GM23338 (cell line): ENCODE measurements around the gene LMNTD2. TPM values are rescaled to one million over a fixed set of nuclear protein-coding genes. Genes with fewer than 3 reads are reported as not detected.

ENCODE experiments used
- ATAC-seq: fragments of 200-7000 bp; cut with Tn5 transposase; 3 replicates; pipeline ENCODE4 v1.9.1; 2020
- DNase-seq: peaks from one replicate; pipeline ENCODE4 v3.0.0-alpha.2; 2015; ENCODE audit warnings: low spot score
- H2AFZ ChIP-seq: fragments of 200-600 bp; sonication (generic); 2 replicates; pipeline ENCODE4 v1.8.0; 2016; ENCODE audit warnings: antibody characterized with exemption, mild to moderate bottlenecking, moderate library complexity
- H3F3A ChIP-seq: fragments of 200-600 bp; sonication (generic); replicated peaks from 2 replicates; pipeline ENCODE4 v1.8.0; 2017; ENCODE audit warnings: antibody characterized with exemption, mixed run types, low read depth
- H3K27ac ChIP-seq: fragments of 200-600 bp; sonication (generic); 2 replicates; pipeline ENCODE4 v1.6.1; 2016; ENCODE audit warnings: low read depth
- H3K27me3 ChIP-seq: fragments of 200-600 bp; sonication (generic); 2 replicates; pipeline ENCODE4 v1.8.0; 2016; ENCODE audit warnings: mild to moderate bottlenecking, mixed run types, moderate library complexity; ENCODE audit not compliant: insufficient read depth
- H3K36me3 ChIP-seq: fragments of 200-600 bp; sonication (generic); 2 replicates; pipeline ENCODE4 v1.8.0; 2016; ENCODE audit warnings: mild to moderate bottlenecking; ENCODE audit not compliant: insufficient read depth
- H3K4me1 ChIP-seq: fragments of 200-600 bp; sonication (generic); 2 replicates; pipeline ENCODE4 v1.8.0; 2016; ENCODE audit warnings: mild to moderate bottlenecking, moderate library complexity; ENCODE audit not compliant: insufficient read depth
- H3K4me2 ChIP-seq: fragments of 200-600 bp; sonication (generic); 2 replicates; pipeline ENCODE4 v1.7.1; 2017; ENCODE audit warnings: mixed run types
- H3K4me3 ChIP-seq: fragments of 200-600 bp; sonication (generic); 2 replicates; pipeline ENCODE4 v1.6.1; 2016; ENCODE audit warnings: mixed run types
- H3K79me2 ChIP-seq: fragments of 200-600 bp; sonication (generic); replicated peaks from 2 replicates; pipeline ENCODE4 v1.8.0; 2017; ENCODE audit warnings: mild to moderate bottlenecking; ENCODE audit not compliant: insufficient read depth
- H3K9me2 ChIP-seq: fragments of 200-600 bp; sonication (generic); 2 replicates; pipeline ENCODE4 v1.8.0; 2017; ENCODE audit not compliant: insufficient read depth
- H4K20me1 ChIP-seq: fragments of 200-600 bp; sonication (generic); replicated peaks from 2 replicates; pipeline ENCODE4 v1.8.0; 2017; ENCODE audit warnings: mild to moderate bottlenecking; ENCODE audit not compliant: insufficient read depth
- H3K27ac Mint-ChIP-seq: 2 replicates; pipeline ENCODE4 v1.8.0; 2020; ENCODE audit warnings: inconsistent platforms, mild to moderate bottlenecking, moderate library complexity, mixed read lengths
- H3K27me3 Mint-ChIP-seq: 3 replicates; pipeline ENCODE4 v1.8.0; 2022; ENCODE audit warnings: low read depth, mild to moderate bottlenecking, moderate library complexity, mixed read lengths, inconsistent platforms; ENCODE audit not compliant: insufficient read depth, poor library complexity
- H3K36me3 Mint-ChIP-seq: 3 replicates; pipeline ENCODE4 v1.8.0; 2021; ENCODE audit warnings: low read depth, mild to moderate bottlenecking, inconsistent platforms, moderate library complexity, mixed read lengths
- H3K4me1 Mint-ChIP-seq: 3 replicates; pipeline ENCODE4 v1.8.0; 2020; ENCODE audit warnings: mild to moderate bottlenecking, inconsistent platforms, mixed read lengths
- H3K4me3 Mint-ChIP-seq: 3 replicates; pipeline ENCODE4 v1.8.0; 2021; ENCODE audit warnings: moderate library complexity, mild to moderate bottlenecking, inconsistent platforms, mixed read lengths
- H3K9me3 Mint-ChIP-seq: 3 replicates; pipeline ENCODE4 v1.8.0; 2020; ENCODE audit warnings: moderate library complexity, mild to moderate bottlenecking, inconsistent platforms, mixed read lengths
- CREB1 ChIP-seq: fragments of 250-450 bp; sonication (Bioruptor Pico); IDR thresholded peaks from 2 replicates; pipeline ENCODE4 v1.5.0; 2020; ENCODE audit warnings: low read depth, mild to moderate bottlenecking, moderate library complexity
- EZH2 ChIP-seq: fragments of 200-600 bp; sonication (generic); IDR thresholded peaks from one replicate; pipeline ENCODE4 v1.8.0; 2017; ENCODE audit warnings: antibody characterized with exemption, mild to moderate bottlenecking, low read depth; ENCODE audit not compliant: unreplicated experiment
- EZH2phosphoT487 ChIP-seq: fragments of 200-600 bp; sonication (generic); IDR thresholded peaks from one replicate; pipeline ENCODE4 v1.8.1; 2018; ENCODE audit warnings: antibody characterized with exemption; ENCODE audit not compliant: unreplicated experiment
- JUNB ChIP-seq: IDR thresholded peaks from one replicate; pipeline ENCODE4 v1.6.1; 2016; ENCODE audit warnings: antibody characterized with exemption; ENCODE audit not compliant: unreplicated experiment
- NANOG ChIP-seq: IDR thresholded peaks from 2 replicates; pipeline ENCODE4 v1.6.1; 2016; ENCODE audit warnings: antibody characterized with exemption, borderline replicate concordance
- POLR2AphosphoS5 ChIP-seq: IDR thresholded peaks from 2 replicates; pipeline ENCODE4 v1.6.1; 2016; ENCODE audit warnings: antibody characterized with exemption, low read depth
- STAT1 ChIP-seq: IDR thresholded peaks from one replicate; pipeline ENCODE4 v1.6.1; 2016; ENCODE audit warnings: antibody characterized with exemption; ENCODE audit not compliant: unreplicated experiment
- ZNF114 ChIP-seq: fragments of 250-450 bp; sonication (Bioruptor Pico); IDR thresholded peaks from 2 replicates; pipeline ENCODE4 v1.5.0; 2020; ENCODE audit warnings: mild to moderate bottlenecking, moderate library complexity
- ZNF331 ChIP-seq: fragments of 250-450 bp; sonication (Bioruptor Pico); IDR thresholded peaks from 2 replicates; pipeline ENCODE4 v1.5.0; 2020; ENCODE audit warnings: low read depth, mild to moderate bottlenecking, moderate library complexity
- polyA plus RNA-seq: library from polyadenylated mRNA; unstranded; fragments of >200 nt; fragmentation: Nextera tagmentation; extraction: Ambion mirVana; gene quantifications from 2 replicates; pipeline ENCODE4 v1.2.1, GENCODE V29; 2016
- total RNA-seq: library from RNA; depleted of rRNA; stranded (reverse); fragments of >200 nt; shearing (Covaris generic); gene quantifications from 2 replicates; pipeline ENCODE4 v1.2.3, GENCODE V29; 2014
- TF ChIP-seq, protein P1 (sequence below): fragments of 250-450 bp; sonication (Bioruptor Pico); IDR thresholded peaks from 2 replicates; pipeline ENCODE4 v1.5.0; 2020; ENCODE audit warnings: mild to moderate bottlenecking, moderate library complexity
- TF ChIP-seq, protein P2 (sequence below), 2 experiments: fragments of 200-600 bp in 1 of 2; sonication (generic) in 1 of 2; conservative IDR thresholded peaks; 2 replicates each; pipeline versions ENCODE4 v1.5.1 to v1.6.1; 2016 to 2017; ENCODE audit warnings: antibody characterized with exemption in 2 of 2, low read depth in 2 of 2, mild to moderate bottlenecking in 2 of 2, moderate library complexity in 1 of 2
- TF ChIP-seq, protein P3 (sequence below): IDR thresholded peaks from one replicate; pipeline ENCODE4 v1.6.1; 2018; ENCODE audit warnings: antibody characterized with exemption; ENCODE audit not compliant: unreplicated experiment
- TF ChIP-seq, protein P4 (sequence below): IDR thresholded peaks from 2 replicates; pipeline ENCODE4 v1.6.1; 2016; ENCODE audit warnings: antibody characterized with exemption

Gene LMNTD2
- total and polyA plus RNA-seq, 2 experiments from 2014 or later: 1.3 to 2.1 TPM

DNA sequence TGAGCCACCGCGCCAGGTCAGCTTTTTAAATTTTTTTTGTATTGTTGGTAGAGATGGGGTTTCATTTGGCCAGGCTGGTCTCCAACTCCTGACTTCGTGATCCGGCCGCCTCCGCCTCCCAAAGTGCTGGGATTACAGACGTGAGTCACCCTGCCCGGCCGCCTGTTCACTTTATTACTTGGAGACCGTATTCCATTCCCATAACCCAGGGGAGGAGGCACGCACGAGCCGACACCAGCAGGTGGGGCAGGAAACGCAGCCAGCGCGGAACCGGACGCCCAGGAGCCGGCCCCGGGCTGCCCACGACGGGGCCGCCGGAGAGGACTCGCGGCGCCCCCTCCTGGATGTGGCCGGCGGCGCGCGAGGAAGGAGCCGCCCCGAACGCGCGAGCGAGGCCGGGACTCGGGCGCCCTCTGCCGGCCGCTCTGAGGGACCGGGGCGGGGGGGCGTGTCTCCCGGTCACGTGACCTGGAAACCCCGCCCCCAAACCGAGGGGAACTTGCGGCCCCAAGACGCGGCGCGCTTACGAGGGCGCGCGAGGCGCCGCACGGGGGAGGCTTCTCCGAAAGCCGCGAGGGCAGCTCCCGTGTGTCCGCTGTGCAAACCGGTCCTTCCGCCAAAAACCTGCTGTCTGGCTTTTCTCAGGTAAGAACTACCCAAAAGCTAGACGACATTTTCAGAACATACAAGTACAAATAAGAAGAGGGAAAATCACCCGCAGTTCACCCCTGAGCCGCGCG, 41.9 kb downstream of the LMNTD2 start:
- peaks cover 8% of the 10 kb centered on the region for H3K27me3 Mint-ChIP-seq
- TF ChIP-seq, protein P1, sequence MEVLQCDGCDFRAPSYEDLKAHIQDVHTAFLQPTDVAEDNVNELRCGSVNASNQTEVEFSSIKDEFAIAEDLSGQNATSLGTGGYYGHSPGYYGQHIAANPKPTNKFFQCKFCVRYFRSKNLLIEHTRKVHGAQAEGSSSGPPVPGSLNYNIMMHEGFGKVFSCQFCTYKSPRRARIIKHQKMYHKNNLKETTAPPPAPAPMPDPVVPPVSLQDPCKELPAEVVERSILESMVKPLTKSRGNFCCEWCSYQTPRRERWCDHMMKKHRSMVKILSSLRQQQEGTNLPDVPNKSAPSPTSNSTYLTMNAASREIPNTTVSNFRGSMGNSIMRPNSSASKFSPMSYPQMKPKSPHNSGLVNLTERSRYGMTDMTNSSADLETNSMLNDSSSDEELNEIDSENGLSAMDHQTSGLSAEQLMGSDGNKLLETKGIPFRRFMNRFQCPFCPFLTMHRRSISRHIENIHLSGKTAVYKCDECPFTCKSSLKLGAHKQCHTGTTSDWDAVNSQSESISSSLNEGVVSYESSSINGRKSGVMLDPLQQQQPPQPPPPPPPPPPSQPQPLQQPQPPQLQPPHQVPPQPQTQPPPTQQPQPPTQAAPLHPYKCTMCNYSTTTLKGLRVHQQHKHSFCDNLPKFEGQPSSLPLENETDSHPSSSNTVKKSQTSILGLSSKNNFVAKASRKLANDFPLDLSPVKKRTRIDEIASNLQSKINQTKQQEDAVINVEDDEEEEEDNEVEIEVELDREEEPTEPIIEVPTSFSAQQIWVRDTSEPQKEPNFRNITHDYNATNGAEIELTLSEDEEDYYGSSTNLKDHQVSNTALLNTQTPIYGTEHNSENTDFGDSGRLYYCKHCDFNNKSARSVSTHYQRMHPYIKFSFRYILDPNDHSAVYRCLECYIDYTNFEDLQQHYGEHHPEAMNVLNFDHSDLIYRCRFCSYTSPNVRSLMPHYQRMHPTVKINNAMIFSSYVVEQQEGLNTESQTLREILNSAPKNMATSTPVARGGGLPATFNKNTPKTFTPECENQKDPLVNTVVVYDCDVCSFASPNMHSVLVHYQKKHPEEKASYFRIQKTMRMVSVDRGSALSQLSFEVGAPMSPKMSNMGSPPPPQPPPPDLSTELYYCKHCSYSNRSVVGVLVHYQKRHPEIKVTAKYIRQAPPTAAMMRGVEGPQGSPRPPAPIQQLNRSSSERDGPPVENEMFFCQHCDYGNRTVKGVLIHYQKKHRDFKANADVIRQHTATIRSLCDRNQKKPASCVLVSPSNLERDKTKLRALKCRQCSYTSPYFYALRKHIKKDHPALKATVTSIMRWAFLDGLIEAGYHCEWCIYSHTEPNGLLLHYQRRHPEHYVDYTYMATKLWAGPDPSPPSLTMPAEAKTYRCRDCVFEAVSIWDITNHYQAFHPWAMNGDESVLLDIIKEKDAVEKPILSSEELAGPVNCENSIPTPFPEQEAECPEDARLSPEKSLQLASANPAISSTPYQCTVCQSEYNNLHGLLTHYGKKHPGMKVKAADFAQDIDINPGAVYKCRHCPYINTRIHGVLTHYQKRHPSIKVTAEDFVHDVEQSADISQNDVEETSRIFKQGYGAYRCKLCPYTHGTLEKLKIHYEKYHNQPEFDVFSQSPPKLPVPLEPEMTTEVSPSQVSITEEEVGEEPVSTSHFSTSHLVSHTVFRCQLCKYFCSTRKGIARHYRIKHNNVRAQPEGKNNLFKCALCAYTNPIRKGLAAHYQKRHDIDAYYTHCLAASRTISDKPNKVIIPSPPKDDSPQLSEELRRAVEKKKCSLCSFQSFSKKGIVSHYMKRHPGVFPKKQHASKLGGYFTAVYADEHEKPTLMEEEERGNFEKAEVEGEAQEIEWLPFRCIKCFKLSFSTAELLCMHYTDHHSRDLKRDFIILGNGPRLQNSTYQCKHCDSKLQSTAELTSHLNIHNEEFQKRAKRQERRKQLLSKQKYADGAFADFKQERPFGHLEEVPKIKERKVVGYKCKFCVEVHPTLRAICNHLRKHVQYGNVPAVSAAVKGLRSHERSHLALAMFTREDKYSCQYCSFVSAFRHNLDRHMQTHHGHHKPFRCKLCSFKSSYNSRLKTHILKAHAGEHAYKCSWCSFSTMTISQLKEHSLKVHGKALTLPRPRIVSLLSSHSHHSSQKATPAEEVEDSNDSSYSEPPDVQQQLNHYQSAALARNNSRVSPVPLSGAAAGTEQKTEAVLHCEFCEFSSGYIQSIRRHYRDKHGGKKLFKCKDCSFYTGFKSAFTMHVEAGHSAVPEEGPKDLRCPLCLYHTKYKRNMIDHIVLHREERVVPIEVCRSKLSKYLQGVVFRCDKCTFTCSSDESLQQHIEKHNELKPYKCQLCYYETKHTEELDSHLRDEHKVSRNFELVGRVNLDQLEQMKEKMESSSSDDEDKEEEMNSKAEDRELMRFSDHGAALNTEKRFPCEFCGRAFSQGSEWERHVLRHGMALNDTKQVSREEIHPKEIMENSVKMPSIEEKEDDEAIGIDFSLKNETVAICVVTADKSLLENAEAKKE: no peak
- TF ChIP-seq EZH2phosphoT487: no peak
- TF ChIP-seq, protein P2, sequence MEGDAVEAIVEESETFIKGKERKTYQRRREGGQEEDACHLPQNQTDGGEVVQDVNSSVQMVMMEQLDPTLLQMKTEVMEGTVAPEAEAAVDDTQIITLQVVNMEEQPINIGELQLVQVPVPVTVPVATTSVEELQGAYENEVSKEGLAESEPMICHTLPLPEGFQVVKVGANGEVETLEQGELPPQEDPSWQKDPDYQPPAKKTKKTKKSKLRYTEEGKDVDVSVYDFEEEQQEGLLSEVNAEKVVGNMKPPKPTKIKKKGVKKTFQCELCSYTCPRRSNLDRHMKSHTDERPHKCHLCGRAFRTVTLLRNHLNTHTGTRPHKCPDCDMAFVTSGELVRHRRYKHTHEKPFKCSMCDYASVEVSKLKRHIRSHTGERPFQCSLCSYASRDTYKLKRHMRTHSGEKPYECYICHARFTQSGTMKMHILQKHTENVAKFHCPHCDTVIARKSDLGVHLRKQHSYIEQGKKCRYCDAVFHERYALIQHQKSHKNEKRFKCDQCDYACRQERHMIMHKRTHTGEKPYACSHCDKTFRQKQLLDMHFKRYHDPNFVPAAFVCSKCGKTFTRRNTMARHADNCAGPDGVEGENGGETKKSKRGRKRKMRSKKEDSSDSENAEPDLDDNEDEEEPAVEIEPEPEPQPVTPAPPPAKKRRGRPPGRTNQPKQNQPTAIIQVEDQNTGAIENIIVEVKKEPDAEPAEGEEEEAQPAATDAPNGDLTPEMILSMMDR (conservative IDR thresholded peaks at IDR 0.05; ENCODE audit: low read depth in 2 of 2): peak; percentile 73 to 94
- peak; percentile 68 for TF ChIP-seq CREB1 (CRISPR knock-in tag)
- TF ChIP-seq NANOG: no peak
- TF ChIP-seq POLR2AphosphoS5: peak; percentile 73
- TF ChIP-seq EZH2: no peak
- no peak for TF ChIP-seq STAT1
- no peak for TF ChIP-seq JUNB
- TF ChIP-seq, protein P3, sequence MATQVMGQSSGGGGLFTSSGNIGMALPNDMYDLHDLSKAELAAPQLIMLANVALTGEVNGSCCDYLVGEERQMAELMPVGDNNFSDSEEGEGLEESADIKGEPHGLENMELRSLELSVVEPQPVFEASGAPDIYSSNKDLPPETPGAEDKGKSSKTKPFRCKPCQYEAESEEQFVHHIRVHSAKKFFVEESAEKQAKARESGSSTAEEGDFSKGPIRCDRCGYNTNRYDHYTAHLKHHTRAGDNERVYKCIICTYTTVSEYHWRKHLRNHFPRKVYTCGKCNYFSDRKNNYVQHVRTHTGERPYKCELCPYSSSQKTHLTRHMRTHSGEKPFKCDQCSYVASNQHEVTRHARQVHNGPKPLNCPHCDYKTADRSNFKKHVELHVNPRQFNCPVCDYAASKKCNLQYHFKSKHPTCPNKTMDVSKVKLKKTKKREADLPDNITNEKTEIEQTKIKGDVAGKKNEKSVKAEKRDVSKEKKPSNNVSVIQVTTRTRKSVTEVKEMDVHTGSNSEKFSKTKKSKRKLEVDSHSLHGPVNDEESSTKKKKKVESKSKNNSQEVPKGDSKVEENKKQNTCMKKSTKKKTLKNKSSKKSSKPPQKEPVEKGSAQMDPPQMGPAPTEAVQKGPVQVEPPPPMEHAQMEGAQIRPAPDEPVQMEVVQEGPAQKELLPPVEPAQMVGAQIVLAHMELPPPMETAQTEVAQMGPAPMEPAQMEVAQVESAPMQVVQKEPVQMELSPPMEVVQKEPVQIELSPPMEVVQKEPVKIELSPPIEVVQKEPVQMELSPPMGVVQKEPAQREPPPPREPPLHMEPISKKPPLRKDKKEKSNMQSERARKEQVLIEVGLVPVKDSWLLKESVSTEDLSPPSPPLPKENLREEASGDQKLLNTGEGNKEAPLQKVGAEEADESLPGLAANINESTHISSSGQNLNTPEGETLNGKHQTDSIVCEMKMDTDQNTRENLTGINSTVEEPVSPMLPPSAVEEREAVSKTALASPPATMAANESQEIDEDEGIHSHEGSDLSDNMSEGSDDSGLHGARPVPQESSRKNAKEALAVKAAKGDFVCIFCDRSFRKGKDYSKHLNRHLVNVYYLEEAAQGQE: no peak
- TF ChIP-seq ZNF331: no peak
- peak; percentile 87; the same call in 1 of the 2 replicates for TF ChIP-seq ZNF114 (CRISPR knock-in tag)
- TF ChIP-seq, protein P4, sequence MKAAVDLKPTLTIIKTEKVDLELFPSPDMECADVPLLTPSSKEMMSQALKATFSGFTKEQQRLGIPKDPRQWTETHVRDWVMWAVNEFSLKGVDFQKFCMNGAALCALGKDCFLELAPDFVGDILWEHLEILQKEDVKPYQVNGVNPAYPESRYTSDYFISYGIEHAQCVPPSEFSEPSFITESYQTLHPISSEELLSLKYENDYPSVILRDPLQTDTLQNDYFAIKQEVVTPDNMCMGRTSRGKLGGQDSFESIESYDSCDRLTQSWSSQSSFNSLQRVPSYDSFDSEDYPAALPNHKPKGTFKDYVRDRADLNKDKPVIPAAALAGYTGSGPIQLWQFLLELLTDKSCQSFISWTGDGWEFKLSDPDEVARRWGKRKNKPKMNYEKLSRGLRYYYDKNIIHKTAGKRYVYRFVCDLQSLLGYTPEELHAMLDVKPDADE: no peak
- H3K27me3 ChIP-seq: no peaks in the 10 kb centered on the region
- H3K36me3 Mint-ChIP-seq: peaks cover 45% of the 10 kb centered on the region
- H2AFZ ChIP-seq: peak overlapping the region; percentile 91; the same call in 1 of the 2 replicates
- no peaks in the 10 kb centered on the region for H3K36me3 ChIP-seq
- H3F3A ChIP-seq: 0 out of 2 replicates have a peak, but pooled peaks cover 8% of the 10 kb centered on the region
- H3K4me1 Mint-ChIP-seq: no peaks in the 10 kb centered on the region
- H3K9me3 Mint-ChIP-seq: peaks cover 46% of the 10 kb centered on the region
- peak overlapping the region; percentile 53; the same call in 1 of the 2 replicates for H3K4me2 ChIP-seq
- H4K20me1 ChIP-seq: no peaks in the 10 kb centered on the region
- no peak overlapping the region for H3K27ac ChIP-seq
- DNase-seq (peak; percentile 89), ATAC-seq (peak; percentile 96)
- no peaks in the 10 kb centered on the region for H3K4me1 ChIP-seq
- H3K27ac Mint-ChIP-seq: no peak overlapping the region
- peak overlapping the region; percentile 44; the same call in 1 of the 2 replicates for H3K4me3 ChIP-seq
- H3K4me3 Mint-ChIP-seq: peak overlapping the region; percentile 59
- H3K9me2 ChIP-seq: no peaks in the 10 kb centered on the region
- no peaks in the 10 kb centered on the region for H3K79me2 ChIP-seq
